Adrenal gland (tissue), 12 donors: ENCODE results near the gene OSBPL10. TPM values are rescaled to one million over a fixed set of nuclear protein-coding genes. Genes with fewer than 3 reads are reported as not detected.

Source experiments
- DNase-seq, 7 donors: peaks; one replicate each; pipeline ENCODE4 v3.0.0-alpha.2; 2019 to 2020
- H3K27ac ChIP-seq, 5 donors: fragments of 200-600 bp; sonication (generic) in 4 of 5; 1 replicate in 3 of 5; 2 replicates in 2 of 5; pipeline versions ENCODE4 v1.5.1 to v1.8.0; 2016 to 2020; ENCODE audit warnings: mild to moderate bottlenecking in 1 of 5
- H3K27me3 ChIP-seq: fragments of 200-600 bp; 2 replicates; pipeline ENCODE4 v1.8.0; 2021
- H3K36me3 ChIP-seq, 2 donors: fragments of 200-600 bp; replicated peaks in 1 of 2; 1 replicate in 1 of 2; 2 replicates in 1 of 2; pipeline versions ENCODE4 v1.5.1 to v1.8.0; 2018 to 2022
- H3K4me1 ChIP-seq, 2 donors: fragments of 200-600 bp; replicated peaks in 1 of 2; 1 replicate in 1 of 2; 2 replicates in 1 of 2; pipeline versions ENCODE4 v1.5.1 to v1.8.0; 2018 to 2021
- H3K4me3 ChIP-seq, 4 donors: fragments of 200-600 bp; sonication (generic) in 3 of 4; one replicate each; pipeline ENCODE4 v1.5.1; 2016 to 2018
- H3K9me3 ChIP-seq, 3 donors: fragments of 200-600 bp; sonication (generic) in 1 of 3; replicated peaks in 1 of 3; 1 replicate in 2 of 3; 2 replicates in 1 of 3; pipeline versions ENCODE4 v1.5.1 to v1.8.0; 2016 to 2021
- POLR2A ChIP-seq, 2 donors: fragments of 450-650 bp; IDR thresholded peaks; one replicate each; pipeline ENCODE4 v1.6.1; 2017; ENCODE audit warnings: antibody characterized with exemption in 2 of 2, mild to moderate bottlenecking in 2 of 2, moderate library complexity in 1 of 2
- WGBS, 4 donors: extraction: QIAGEN DNeasy Blood & Tissue Kit in 2 of 4; methylation state at CpG; one replicate each; pipeline versions ENCODE4 v1.1.5 to v1.1.7; 2013 to 2017; 5-methylcytosine and 5-hydroxymethylcytosine counted together
- intact Hi-C, 2 donors: fragments of 100-400 bp; cut with DNase I; formaldehyde crosslinking; loops; one replicate each; pipeline versions ENCODE4 v1.14.1 to v1.15.0; 2022 to 2023
- polyA plus RNA-seq, 3 donors: library from polyadenylated mRNA; stranded (reverse); fragments of 200-250 nt in 2 of 3; fragments of 350-450 nt in 1 of 3; fragmentation: Illumina TruSeq in 1 of 3; extraction: RNeasy Lipid Tissue Mini Kit (QIAGEN cat#74804) in 1 of 3; gene quantifications; one replicate each; pipeline ENCODE4 v1.2.3, GENCODE V29; 2013 to 2014
- total RNA-seq, 9 donors: library from RNA; depleted of rRNA in 4 of 9; stranded (reverse); fragments of >200 nt in 4 of 9; fragments of 120-200 nt in 1 of 9; fragmentation: NEBNext Ultra II Directional in 1 of 9; extraction: Animal tissue kit (Norgen Biotek cat#: 25700) in 1 of 9; gene quantifications; one replicate each; pipeline versions ENCODE4 v1.1.0 to v1.2.4, GENCODE V29; 2013 to 2023
- TF ChIP-seq, protein P1 (sequence below), 6 experiments: fragments of 450-650 bp in 4 of 6; fragments of 200-600 bp in 2 of 6; sonication (generic) in 1 of 6; IDR thresholded peaks; 1 replicate in 5 of 6; 2 replicates in 1 of 6; pipeline versions ENCODE4 v1.5.1 to v1.8.0; 2016 to 2021; ENCODE audit warnings: antibody characterized with exemption in 6 of 6, mild to moderate bottlenecking in 2 of 6, moderate library complexity in 1 of 6
- donor health status: healthy with polysubstance abuse.
- donor health status: Bipolar disorder and iron deficiency.
- donor health status: DM: yes; HTN: yes; CAD: no.
- donor health status: DM: no; HTN: no; CAD: no.
- donor health status: DM: no; HTN: no; CAD: no.
- donor health status: DM: yes; HTN: yes; CAD: no.

OSBPL10 gene
- total and polyA plus RNA-seq, 12 donors, result 2.0 to 55.6 (median 9.4) TPM

GRCh38 chr3:31911643-31912042 lies 69.4 kb downstream of the OSBPL10 start:
- Histone ChIP-seq H3K9me3 (no peaks in the 10 kb centered on the region), H3K4me1 (peaks cover 2 to 5% of the 10 kb centered on the region in 2 donors), H3K36me3 (no peaks in the 10 kb centered on the region), H3K27ac (no peak overlapping the region), H3K27me3 (no peaks in the 10 kb centered on the region), H3K4me3 (no peak overlapping the region)
- WGBS, 4 donors, result 92 to 100% (median 93%) methylated on average over 3 of the region's 3 CpGs
- intact Hi-C loops, result no loop called here
- no peak for DNase-seq
- TF ChIP-seq POLR2A (IDR thresholded peaks at IDR 0.05), result no peak
- TF ChIP-seq, protein P1, sequence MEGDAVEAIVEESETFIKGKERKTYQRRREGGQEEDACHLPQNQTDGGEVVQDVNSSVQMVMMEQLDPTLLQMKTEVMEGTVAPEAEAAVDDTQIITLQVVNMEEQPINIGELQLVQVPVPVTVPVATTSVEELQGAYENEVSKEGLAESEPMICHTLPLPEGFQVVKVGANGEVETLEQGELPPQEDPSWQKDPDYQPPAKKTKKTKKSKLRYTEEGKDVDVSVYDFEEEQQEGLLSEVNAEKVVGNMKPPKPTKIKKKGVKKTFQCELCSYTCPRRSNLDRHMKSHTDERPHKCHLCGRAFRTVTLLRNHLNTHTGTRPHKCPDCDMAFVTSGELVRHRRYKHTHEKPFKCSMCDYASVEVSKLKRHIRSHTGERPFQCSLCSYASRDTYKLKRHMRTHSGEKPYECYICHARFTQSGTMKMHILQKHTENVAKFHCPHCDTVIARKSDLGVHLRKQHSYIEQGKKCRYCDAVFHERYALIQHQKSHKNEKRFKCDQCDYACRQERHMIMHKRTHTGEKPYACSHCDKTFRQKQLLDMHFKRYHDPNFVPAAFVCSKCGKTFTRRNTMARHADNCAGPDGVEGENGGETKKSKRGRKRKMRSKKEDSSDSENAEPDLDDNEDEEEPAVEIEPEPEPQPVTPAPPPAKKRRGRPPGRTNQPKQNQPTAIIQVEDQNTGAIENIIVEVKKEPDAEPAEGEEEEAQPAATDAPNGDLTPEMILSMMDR (IDR thresholded peaks at IDR 0.05), result no peak

DNA sequence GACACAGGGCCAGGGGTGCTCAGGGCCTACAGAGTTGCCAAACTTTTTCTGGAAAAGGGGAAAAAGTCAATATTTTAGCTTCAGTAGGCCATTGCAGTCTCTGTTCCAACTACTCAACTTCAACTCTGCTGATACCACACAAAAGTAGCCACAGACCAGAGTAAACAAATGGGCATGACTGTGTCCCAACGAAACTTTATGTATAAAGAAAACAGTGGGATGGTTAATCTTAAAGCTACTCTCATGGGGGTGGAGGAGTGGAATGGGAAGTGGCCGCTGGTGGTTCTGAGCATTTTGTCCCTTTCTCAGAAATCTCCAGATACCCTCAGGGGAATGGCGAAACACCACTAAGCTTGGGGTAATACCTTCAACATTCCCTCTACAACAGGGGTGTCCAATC lies 69.9 kb downstream of the OSBPL10 start:
- Histone ChIP-seq H3K36me3 (no peaks in the 10 kb centered on the region), H3K4me3 (no peak overlapping the region), H3K4me1 (peaks cover 0 to 5% of the 10 kb centered on the region in 2 donors), H3K27ac (no peak overlapping the region), H3K27me3 (no peaks in the 10 kb centered on the region), H3K9me3 (no peaks in the 10 kb centered on the region)
- WGBS, 4 donors, result 88 to 97% (median 96%) methylated on average over 3 of the region's 3 CpGs
- TF ChIP-seq, protein P1 (IDR thresholded peaks at IDR 0.05), result no peak
- TF ChIP-seq POLR2A (IDR thresholded peaks at IDR 0.05), result no peak
- intact Hi-C loops, result no loop called here
- no peak for DNase-seq

GRCh38 chr3:31909455-31909854 lies 71.6 kb downstream of the OSBPL10 start:
- intact Hi-C loops, result no loop called here
- Histone ChIP-seq H3K36me3 (no peaks in the 10 kb centered on the region), H3K27ac (no peak overlapping the region), H3K27me3 (no peaks in the 10 kb centered on the region), H3K4me3 (no peak overlapping the region), H3K4me1 (peaks cover 0 to 5% of the 10 kb centered on the region in 2 donors), H3K9me3 (no peaks in the 10 kb centered on the region)
- TF ChIP-seq, protein P1 (IDR thresholded peaks at IDR 0.05), result no peak
- TF ChIP-seq POLR2A (IDR thresholded peaks at IDR 0.05), result no peak
- WGBS, 4 donors, result 90 to 95% (median 94%) methylated on average over 7 of the region's 7 CpGs
- DNase-seq, result no peak

GRCh38 chr3:31908391-31909097 lies 72.5 kb downstream of the OSBPL10 start:
- Histone ChIP-seq H3K27ac (no peak overlapping the region), H3K27me3 (no peaks in the 10 kb centered on the region), H3K4me1 (peaks cover 0 to 5% of the 10 kb centered on the region in 2 donors), H3K9me3 (no peaks in the 10 kb centered on the region), H3K36me3 (no peaks in the 10 kb centered on the region), H3K4me3 (no peak overlapping the region)
- no peak for DNase-seq
- 62 to 72% (median 64%) methylated on average over 5 of the region's 5 CpGs for WGBS, 4 donors
- TF ChIP-seq POLR2A (IDR thresholded peaks at IDR 0.05), result no peak
- TF ChIP-seq, protein P1 (IDR thresholded peaks at IDR 0.05), result no peak
- intact Hi-C loops, result no loop called here
